Measurements from ENCODE around the gene CLPTM1L. TPM values are rescaled to one million over a fixed set of nuclear protein-coding genes. Genes with fewer than 3 reads are reported as not detected.
"Not testable (repeated sequence)": the region's sequence is repeated elsewhere in the genome, so short reads cannot be mapped to it uniquely, and the experiment has no call there.

The CLPTM1L gene
- polyA plus RNA-seq, 3 donors: 14.1 to 76.2 (median 35.0) TPM

DNA sequence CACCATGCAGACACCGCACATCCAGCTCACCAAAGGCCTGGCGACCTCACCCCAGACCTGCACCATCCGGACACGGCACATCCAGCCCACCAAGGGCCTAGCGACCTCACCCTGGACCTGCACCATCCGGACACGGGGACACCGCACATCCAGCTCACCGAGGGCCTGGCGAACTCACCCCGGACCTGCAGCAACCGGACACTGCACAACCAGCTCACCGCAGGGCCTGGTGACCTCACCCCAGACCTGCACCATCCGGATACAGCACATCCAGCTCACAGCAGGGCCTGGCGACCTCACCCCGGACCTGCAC lies 61.2 kb downstream of the CLPTM1L start:
- H3K9me3 Mint-ChIP-seq: peaks cover 20 to 53% (median 33%) of the 10 kb centered on the region in 7 donors
- H3K27me3 Mint-ChIP-seq (ENCODE audit: low read depth in 3 of 3); intact Hi-C loops (cut with micrococcal nuclease); H3K36me3 ChIP-seq (replicated peaks in 1 of 2; ENCODE audit: control insufficient read depth in 1 of 2, insufficient read depth in 2 of 2, low read length in 2 of 2); H4K20me1 ChIP-seq (ENCODE audit: insufficient read depth, low read length); H3K79me2 ChIP-seq (ENCODE audit: insufficient read depth, low read length); H3K27ac Mint-ChIP-seq; H3K4me1 ChIP-seq (ENCODE audit: control insufficient read depth in 1 of 2, insufficient read depth in 2 of 2, low read length in 2 of 2); DNase-seq; H2AFZ ChIP-seq (ENCODE audit: insufficient read depth, low read depth, low read length, poor library complexity, severe bottlenecking); H3K4me3 ChIP-seq (replicated peaks in 1 of 3; ENCODE audit: low read depth in 2 of 3, low read length in 3 of 3); H3K27ac ChIP-seq (ENCODE audit: low read depth in 1 of 2, low read length in 2 of 2); H3K9ac ChIP-seq (ENCODE audit: insufficient read depth, low read length, poor library complexity, severe bottlenecking); H3K4me3 Mint-ChIP-seq; H3K4me1 Mint-ChIP-seq; H3K4me2 ChIP-seq (replicated peaks; ENCODE audit: extremely low read depth, low read length, poor library complexity, severe bottlenecking); H3K36me3 Mint-ChIP-seq; H3K27me3 ChIP-seq (ENCODE audit: control insufficient read depth in 2 of 2, insufficient read depth in 2 of 2, low read length in 2 of 2): not testable (repeated sequence)
- H3K9me3 ChIP-seq (replicated peaks in 1 of 2; ENCODE audit: control insufficient read depth in 1 of 2, insufficient read depth in 1 of 2, low read length in 2 of 2): peaks cover 10 to 57% of the 10 kb centered on the region in 2 donors
- 91% methylated on average over 13 of the region's 16 CpGs for WGBS (ENCODE audit: insufficient coverage)

DNA sequence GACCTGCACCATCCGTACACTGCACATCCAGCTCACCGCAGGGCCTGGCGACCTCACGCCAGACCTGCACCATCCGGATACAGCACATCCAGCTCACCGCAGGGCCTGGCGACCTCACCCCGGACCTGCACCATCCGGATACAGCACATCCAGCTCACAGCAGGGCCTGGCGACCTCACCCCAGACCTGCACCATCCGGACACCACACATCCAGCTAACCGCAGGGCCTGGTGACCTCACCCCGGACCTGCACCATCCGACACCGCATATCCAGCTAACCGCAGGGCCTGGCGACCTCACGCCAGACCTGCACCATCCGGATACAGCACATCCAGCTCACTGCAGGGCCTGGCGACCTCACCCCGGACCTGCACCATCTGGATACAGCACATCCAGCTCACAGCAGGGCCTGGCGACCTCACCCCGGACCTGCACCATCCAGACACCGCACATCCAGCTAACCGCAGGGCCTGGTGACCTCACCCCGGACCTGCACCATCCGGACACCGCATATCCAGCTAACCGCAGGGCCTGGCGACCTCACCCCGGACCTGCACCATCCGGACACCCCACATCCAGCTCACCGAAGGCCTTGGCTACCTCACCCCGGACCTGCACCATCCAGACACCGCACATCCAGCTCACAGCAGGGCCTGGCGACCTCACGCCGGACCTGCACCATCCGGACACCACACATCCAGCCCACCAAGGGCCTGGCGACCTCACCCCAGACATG lies 61.7 kb downstream of the CLPTM1L start:
- H3K27me3 Mint-ChIP-seq (ENCODE audit: low read depth in 3 of 3); H3K4me3 ChIP-seq (replicated peaks in 1 of 3; ENCODE audit: low read depth in 2 of 3, low read length in 3 of 3): not testable (repeated sequence)

More for the DNA sequence above, 61.7 kb downstream of the CLPTM1L start:
- intact Hi-C loops (cut with micrococcal nuclease); H3K79me2 ChIP-seq (ENCODE audit: insufficient read depth, low read length); H3K4me3 Mint-ChIP-seq; H3K9ac ChIP-seq (ENCODE audit: insufficient read depth, low read length, poor library complexity, severe bottlenecking); DNase-seq; H3K4me2 ChIP-seq (replicated peaks; ENCODE audit: extremely low read depth, low read length, poor library complexity, severe bottlenecking); H3K36me3 Mint-ChIP-seq; H3K27ac Mint-ChIP-seq; H3K27me3 ChIP-seq (ENCODE audit: control insufficient read depth in 2 of 2, insufficient read depth in 2 of 2, low read length in 2 of 2); H4K20me1 ChIP-seq (ENCODE audit: insufficient read depth, low read length); H3K4me1 ChIP-seq (ENCODE audit: control insufficient read depth in 1 of 2, insufficient read depth in 2 of 2, low read length in 2 of 2); H3K4me1 Mint-ChIP-seq; H3K27ac ChIP-seq (ENCODE audit: low read depth in 1 of 2, low read length in 2 of 2); H3K36me3 ChIP-seq (replicated peaks in 1 of 2; ENCODE audit: control insufficient read depth in 1 of 2, insufficient read depth in 2 of 2, low read length in 2 of 2); H2AFZ ChIP-seq (ENCODE audit: insufficient read depth, low read depth, low read length, poor library complexity, severe bottlenecking): not testable (repeated sequence)
- 95% methylated on average over 32 of the region's 40 CpGs for WGBS (ENCODE audit: insufficient coverage)
- peaks cover 15 to 57% of the 10 kb centered on the region in 2 donors for H3K9me3 ChIP-seq (replicated peaks in 1 of 2; ENCODE audit: control insufficient read depth in 1 of 2, insufficient read depth in 1 of 2, low read length in 2 of 2)
- peaks cover 20 to 53% (median 35%) of the 10 kb centered on the region in 7 donors for H3K9me3 Mint-ChIP-seq
